ENCODE measurements around the gene DKC1. TPM values are rescaled to one million over a fixed set of nuclear protein-coding genes. Genes with fewer than 3 reads are reported as not detected.

The DKC1 gene
- total RNA-seq, 2 donors from 2014 or later, result 17.9 to 26.0 TPM

DNA sequence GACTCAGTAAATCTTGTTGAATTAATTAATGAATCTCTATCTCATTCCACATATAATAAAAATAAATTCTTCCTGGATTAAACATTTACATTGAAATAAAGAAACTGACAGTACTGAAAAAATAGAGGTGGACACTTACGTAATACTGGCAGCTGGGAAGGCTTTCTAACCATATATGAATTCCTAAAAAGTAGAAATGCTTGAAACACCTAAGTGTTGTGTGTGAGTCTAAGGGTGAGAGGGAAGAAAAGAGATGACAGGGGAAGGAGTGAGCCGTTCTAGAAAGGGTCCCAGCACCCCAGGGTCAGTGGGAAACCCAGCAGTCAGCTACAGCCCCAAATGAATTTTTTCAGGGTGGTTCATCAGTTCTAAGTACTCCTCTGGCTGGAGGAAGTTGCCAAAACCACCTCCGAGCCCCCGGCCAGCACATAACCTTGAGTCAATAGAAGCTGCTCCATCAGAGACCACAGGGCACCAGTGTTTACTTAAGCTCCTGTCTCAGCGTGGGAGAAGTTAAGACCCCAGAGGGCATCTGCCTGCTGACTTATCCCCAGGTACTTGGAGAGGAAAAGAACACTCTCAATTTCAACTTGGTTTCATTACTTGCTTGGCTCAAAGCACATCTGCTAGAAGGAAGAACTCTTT lies 30.1 kb upstream of the DKC1 start:
- DNase-seq, result no peak
- no peak for TF ChIP-seq POLR2A (IDR thresholded peaks at IDR 0.05)
- no peak for TF ChIP-seq CTCF (IDR thresholded peaks at IDR 0.05)
- intact Hi-C loops (cut with DNase I), result no loop called here
- no peak for ATAC-seq
- no peaks in the 10 kb centered on the region for H3K36me3 ChIP-seq (replicated peaks in 1 of 2; ENCODE audit: insufficient read depth in 1 of 2, low read depth in 2 of 2)
- peaks cover 40% of the 10 kb centered on the region for H3K4me1 ChIP-seq
- H3K4me3 ChIP-seq, result no peak overlapping the region
- peak overlapping the region in 2 of 4 donors; percentile 55 to 76 for H3K27ac ChIP-seq
- H3K9me3 ChIP-seq, result no peaks in the 10 kb centered on the region
- 19 to 35% methylated on average over 2 to 5 of the region's 5 CpGs for WGBS, 2 donors
- no peaks in the 10 kb centered on the region for H3K27me3 ChIP-seq

DNA sequence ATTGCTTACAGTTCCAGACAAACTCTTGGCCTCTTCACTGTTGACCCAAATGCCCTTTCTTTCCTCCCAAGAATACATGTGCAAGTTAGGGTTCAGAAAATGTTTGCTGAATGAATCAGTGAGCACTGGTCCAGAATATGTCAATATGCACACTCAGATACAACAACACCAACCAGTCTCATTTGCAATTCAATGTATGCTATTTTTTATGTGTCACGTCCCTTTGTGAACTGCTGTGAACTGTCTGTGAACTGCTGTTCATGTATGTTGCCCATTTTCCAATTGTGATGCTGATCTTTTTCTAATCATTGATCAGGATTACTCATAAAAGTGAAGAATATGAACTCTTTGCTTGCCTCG lies 29.6 kb upstream of the DKC1 start:
- H3K27ac ChIP-seq, result peak overlapping the region in 2 of 4 donors; percentile 55 to 76
- no peak for TF ChIP-seq CTCF (IDR thresholded peaks at IDR 0.05)
- TF ChIP-seq POLR2A (IDR thresholded peaks at IDR 0.05), result no peak

GRCh38 chrX:154734061-154734781 lies 28.4 kb upstream of the DKC1 start:
- DNase-seq (peak in 1 of 4 donors; percentile 48), ATAC-seq (peak; percentile 14)
- no peaks in the 10 kb centered on the region for H3K27me3 ChIP-seq
- 29 to 80% methylated on average over 3 to 8 of the region's 8 CpGs for WGBS, 2 donors
- intact Hi-C loops (cut with DNase I), result no loop called here
- peak overlapping the region; percentile 8 to 76 (median 34) for H3K27ac ChIP-seq
- TF ChIP-seq CTCF (IDR thresholded peaks at IDR 0.05), result no peak
- peak in 1 of 3 donors; percentile 6 for TF ChIP-seq POLR2A (IDR thresholded peaks at IDR 0.05)
- H3K36me3 ChIP-seq (replicated peaks in 1 of 2; ENCODE audit: insufficient read depth in 1 of 2, low read depth in 2 of 2), result no peaks in the 10 kb centered on the region
- no peaks in the 10 kb centered on the region for H3K9me3 ChIP-seq
- no peak overlapping the region for H3K4me3 ChIP-seq
- peaks cover 28% of the 10 kb centered on the region for H3K4me1 ChIP-seq

More for the DNA sequence above, 29.6 kb upstream of the DKC1 start:
- Histone ChIP-seq H3K9me3 (no peaks in the 10 kb centered on the region), H3K36me3 (replicated peaks in 1 of 2; ENCODE audit: insufficient read depth in 1 of 2, low read depth in 2 of 2) (no peaks in the 10 kb centered on the region), H3K4me1 (peaks cover 40% of the 10 kb centered on the region), H3K4me3 (no peak overlapping the region), H3K27me3 (no peaks in the 10 kb centered on the region)
- WGBS, 2 donors, result 56 to 71% methylated on average over 2 of the region's 2 CpGs
- DNase-seq (no peak), ATAC-seq (no peak)
- intact Hi-C loops (cut with DNase I), result no loop called here

GRCh38 chrX:154735695-154736393 lies 26.8 kb upstream of the DKC1 start:
- Histone ChIP-seq H3K9me3 (no peaks in the 10 kb centered on the region), H3K27me3 (no peaks in the 10 kb centered on the region), H3K4me3 (no peak overlapping the region), H3K36me3 (replicated peaks in 1 of 2; ENCODE audit: insufficient read depth in 1 of 2, low read depth in 2 of 2) (no peaks in the 10 kb centered on the region), H3K27ac (peak overlapping the region in 2 of 4 donors; percentile 36 to 76), H3K4me1 (peaks cover 23% of the 10 kb centered on the region)
- WGBS, 2 donors, result 47 to 64% methylated on average over 4 to 7 of the region's 7 CpGs
- TF ChIP-seq POLR2A (IDR thresholded peaks at IDR 0.05) (no peak), CTCF (IDR thresholded peaks at IDR 0.05) (no peak)
- peak; percentile 21 to 58 (median 46) for DNase-seq
- intact Hi-C loops (cut with DNase I), result no loop called here
- peak; percentile 56 for ATAC-seq

Measured in body of pancreas (tissue), 4 donors.